D721Med (cell line): ENCODE measurements around the gene TTC16.
"Not testable (repeated sequence)": the region's sequence is repeated elsewhere in the genome, so short reads cannot be mapped to it uniquely, and the experiment has no call there.

Experiments used
- DNase-seq: peaks from one replicate; pipeline ENCODE4 v3.0.0; 2011; ENCODE audit warnings: low spot score; ENCODE audit not compliant: insufficient read length
- FAIRE-seq: peaks from 2 replicates; lab custom pipeline; 2011; peaks lifted over from hg19 to GRCh38; lab: Jason Lieb, UNC
- CTCF ChIP-seq: IDR thresholded peaks from 2 replicates; pipeline ENCODE4 v1.5.1; 2012; ENCODE audit warnings: mild to moderate bottlenecking, control low read depth; ENCODE audit not compliant: insufficient read depth; ENCODE audit errors: missing control alignments

Gene TTC16

GRCh38 chr9:127753622-127754021 lies 37.7 kb downstream of the TTC16 start:
- FAIRE-seq: no peak
- no peak for TF ChIP-seq CTCF
- no peak for DNase-seq

- FAIRE-seq: no peak
- no peak for TF ChIP-seq CTCF
- DNase-seq: peak; percentile 92
Observed at GRCh38 chr9:127754099-127755060, 38.5 kb downstream of the TTC16 start.

- no peak for TF ChIP-seq CTCF
- DNase-seq (peak; percentile 79), FAIRE-seq (no peak)
Observed at GRCh38 chr9:127755061-127756060, 39.5 kb downstream of the TTC16 start.

- DNase-seq: no peak
- TF ChIP-seq CTCF: no peak
- no peak for FAIRE-seq
Observed at GRCh38 chr9:127756233-127756632, 40.4 kb downstream of the TTC16 start.

- not testable (repeated sequence) for FAIRE-seq, DNase-seq
Observed at GRCh38 chr9:127756776-127757175, 40.9 kb downstream of the TTC16 start.

- no peak for DNase-seq
- no peak for TF ChIP-seq CTCF
- no peak for FAIRE-seq
Observed at GRCh38 chr9:127758843-127759242, 43.0 kb downstream of the TTC16 start.

- FAIRE-seq: no peak
- TF ChIP-seq CTCF: no peak
- no peak for DNase-seq
Observed at GRCh38 chr9:127761061-127761460, 45.2 kb downstream of the TTC16 start.
